ENCODE measurements around the gene SPRR2D. TPM values are rescaled to one million over a fixed set of nuclear protein-coding genes. Genes with fewer than 3 reads are reported as not detected.

SPRR2D gene
- total and polyA plus RNA-seq, 11 donors, result 0.12 TPM; not detected in 10

DNA sequence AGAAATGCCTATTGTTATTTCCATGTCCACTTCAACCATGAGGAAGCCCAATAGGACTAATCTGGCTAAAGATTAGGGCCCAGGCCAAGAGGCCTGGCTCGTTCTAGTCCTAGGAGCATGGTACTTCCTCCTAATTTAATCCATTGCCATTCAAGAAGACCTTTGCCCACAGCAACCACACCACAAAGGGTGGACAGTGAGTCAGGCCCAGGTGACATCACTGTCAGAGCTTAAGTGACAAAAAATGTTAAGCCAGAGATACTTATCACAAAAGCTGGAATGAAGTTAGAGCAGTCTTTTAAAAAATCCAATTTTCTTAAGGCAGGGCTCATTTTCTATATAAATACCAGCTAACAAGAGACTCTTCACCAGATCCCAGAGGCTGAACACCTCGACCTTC is 39.5 kb downstream of the SPRR2D start, which contains the start of gene SPRR3:
SPRR3 (plus strand) TSS at position 368 of the 400 bp plus-strand sequence. CDS start 1,272 bp downstream, outside the sequence.
- DNase-seq (no peak), ATAC-seq (no peak)
- H3K27me3 ChIP-seq, result peaks cover 0 to 6% (median 0%) of the 10 kb centered on the region in 9 donors
- no peak for TF ChIP-seq POLR2A (IDR thresholded peaks at IDR 0.05)
- TF ChIP-seq, protein P1, sequence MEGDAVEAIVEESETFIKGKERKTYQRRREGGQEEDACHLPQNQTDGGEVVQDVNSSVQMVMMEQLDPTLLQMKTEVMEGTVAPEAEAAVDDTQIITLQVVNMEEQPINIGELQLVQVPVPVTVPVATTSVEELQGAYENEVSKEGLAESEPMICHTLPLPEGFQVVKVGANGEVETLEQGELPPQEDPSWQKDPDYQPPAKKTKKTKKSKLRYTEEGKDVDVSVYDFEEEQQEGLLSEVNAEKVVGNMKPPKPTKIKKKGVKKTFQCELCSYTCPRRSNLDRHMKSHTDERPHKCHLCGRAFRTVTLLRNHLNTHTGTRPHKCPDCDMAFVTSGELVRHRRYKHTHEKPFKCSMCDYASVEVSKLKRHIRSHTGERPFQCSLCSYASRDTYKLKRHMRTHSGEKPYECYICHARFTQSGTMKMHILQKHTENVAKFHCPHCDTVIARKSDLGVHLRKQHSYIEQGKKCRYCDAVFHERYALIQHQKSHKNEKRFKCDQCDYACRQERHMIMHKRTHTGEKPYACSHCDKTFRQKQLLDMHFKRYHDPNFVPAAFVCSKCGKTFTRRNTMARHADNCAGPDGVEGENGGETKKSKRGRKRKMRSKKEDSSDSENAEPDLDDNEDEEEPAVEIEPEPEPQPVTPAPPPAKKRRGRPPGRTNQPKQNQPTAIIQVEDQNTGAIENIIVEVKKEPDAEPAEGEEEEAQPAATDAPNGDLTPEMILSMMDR (IDR thresholded peaks at IDR 0.05), result no peak
- no peak within 1 kb of the TSS for H3K4me3 ChIP-seq
- 31 to 56% (median 50%) methylated on average over 2 of the region's 2 CpGs for WGBS, 4 donors
- no peak within 1 kb of the TSS for H3K27ac ChIP-seq
- intact Hi-C loops (cut with DNase I), result no loop called here
- H3K4me1 ChIP-seq, result no peaks in the 10 kb centered on the region
- no peaks in the 10 kb centered on the region for H3K9me3 ChIP-seq
- H3K36me3 ChIP-seq, result no peaks in the 10 kb centered on the region

DNA sequence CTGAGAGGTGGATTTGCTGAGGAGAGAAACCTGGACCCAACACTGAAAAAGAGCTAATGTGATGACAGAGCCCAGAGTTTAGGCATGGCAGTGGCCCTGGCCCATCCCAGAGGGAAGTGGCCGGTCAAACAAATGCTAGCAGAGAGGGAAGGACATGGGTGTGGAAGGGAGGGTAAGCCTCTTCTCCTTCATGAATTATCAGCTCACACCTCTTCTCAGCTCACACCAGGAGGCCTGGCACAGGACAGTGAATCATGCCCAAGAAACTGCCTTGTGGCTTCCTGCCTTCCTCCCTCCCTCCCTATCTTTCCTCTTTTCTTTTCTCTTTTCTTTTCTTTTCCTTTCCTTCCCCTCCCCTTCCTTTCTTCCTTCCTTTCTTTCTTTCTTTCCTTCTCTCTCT is 40.6 kb downstream of the SPRR2D start:
- H3K27me3 ChIP-seq, result peaks cover 0 to 6% (median 0%) of the 10 kb centered on the region in 9 donors
- no peak overlapping the region for H3K27ac ChIP-seq
- intact Hi-C loops (cut with DNase I), result no loop called here
- no peak for DNase-seq
- WGBS, 4 donors, result 81 to 88% (median 84%) methylated on average over 1 of the region's 1 CpG
- H3K4me1 ChIP-seq, result no peaks in the 10 kb centered on the region
- no peak overlapping the region for H3K4me3 ChIP-seq
- no peak for ATAC-seq
- H3K9me3 ChIP-seq, result peaks cover 0 to 4% (median 0%) of the 10 kb centered on the region in 12 donors
- H3K36me3 ChIP-seq, result no peaks in the 10 kb centered on the region
- TF ChIP-seq, protein P1 (IDR thresholded peaks at IDR 0.05), result no peak
- no peak for TF ChIP-seq POLR2A (IDR thresholded peaks at IDR 0.05)

DNA sequence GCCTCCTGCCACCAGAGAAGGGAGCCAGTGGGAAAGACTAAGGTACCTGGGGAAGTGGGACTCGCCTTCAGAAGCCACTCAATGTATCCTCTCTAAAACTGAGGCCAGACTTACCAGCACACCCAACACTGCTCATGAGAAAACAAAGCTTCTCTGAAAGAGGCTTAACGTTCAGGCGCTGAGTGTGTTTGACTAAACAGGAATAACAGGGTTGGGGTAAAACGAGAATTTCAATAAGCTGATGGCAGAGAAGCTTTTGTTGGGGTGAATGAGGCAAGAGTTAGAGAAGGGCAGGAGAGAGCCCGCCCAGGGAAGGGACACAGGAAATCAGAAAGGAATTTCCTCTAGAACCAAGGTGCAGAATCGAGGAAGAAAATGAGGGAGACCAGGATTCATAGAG is 41.1 kb downstream of the SPRR2D start:
- no peak for TF ChIP-seq POLR2A (IDR thresholded peaks at IDR 0.05)
- TF ChIP-seq, protein P1 (IDR thresholded peaks at IDR 0.05), result no peak
- intact Hi-C loops (cut with DNase I), result no loop called here
- no peak overlapping the region for H3K27ac ChIP-seq
- DNase-seq (no peak), ATAC-seq (no peak)
- H3K4me3 ChIP-seq, result no peak overlapping the region
- peaks cover 0 to 6% (median 0%) of the 10 kb centered on the region in 9 donors for H3K27me3 ChIP-seq
- no peaks in the 10 kb centered on the region for H3K36me3 ChIP-seq
- no peaks in the 10 kb centered on the region for H3K4me1 ChIP-seq
- 63 to 69% (median 68%) methylated on average over 6 of the region's 6 CpGs for whole genome bisulfite sequencing, 4 donors
- H3K9me3 ChIP-seq, result peaks cover 0 to 9% (median 0%) of the 10 kb centered on the region in 12 donors

DNA sequence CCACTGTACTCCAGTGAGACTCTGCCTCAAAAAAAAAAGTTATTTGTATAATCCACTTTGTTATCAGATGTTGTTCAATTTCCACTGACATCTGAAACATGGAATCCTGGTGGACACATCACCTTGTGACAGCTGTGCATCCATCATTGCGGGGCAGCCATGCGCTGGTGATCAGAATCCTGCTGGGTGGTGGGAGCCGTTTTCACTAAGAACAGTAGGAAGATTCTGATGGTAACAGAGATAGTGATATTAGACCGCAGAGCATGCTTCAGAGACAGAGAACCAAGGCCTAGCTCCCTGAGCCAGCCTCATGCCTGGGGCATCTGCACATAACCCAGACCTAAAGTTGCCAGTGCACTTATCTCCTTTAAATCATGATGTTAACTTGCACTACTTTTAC is 42.4 kb downstream of the SPRR2D start:
- WGBS, 4 donors, result 74 to 82% (median 79%) methylated on average over 4 of the region's 4 CpGs
- TF ChIP-seq POLR2A (IDR thresholded peaks at IDR 0.05), result no peak
- TF ChIP-seq, protein P1 (IDR thresholded peaks at IDR 0.05), result no peak

More for the DNA sequence above, 42.4 kb downstream of the SPRR2D start:
- peaks cover 0 to 6% (median 0%) of the 10 kb centered on the region in 9 donors for H3K27me3 ChIP-seq
- no peaks in the 10 kb centered on the region for H3K36me3 ChIP-seq
- no peaks in the 10 kb centered on the region for H3K4me1 ChIP-seq
- H3K27ac ChIP-seq, result no peak overlapping the region
- DNase-seq (no peak), ATAC-seq (no peak)
- no peak overlapping the region for H3K4me3 ChIP-seq
- peaks cover 0 to 14% (median 0%) of the 10 kb centered on the region in 12 donors for H3K9me3 ChIP-seq
- intact Hi-C loops (cut with DNase I), result no loop called here

Data from heart left ventricle (tissue), 16 donors.